GM12878 (cell line): ENCODE results near the gene IKZF5. TPM values are rescaled to one million over a fixed set of nuclear protein-coding genes. Genes with fewer than 3 reads are reported as not detected.
A peak's percentile ranks its signal among the peaks of the same experiment; 100 is the strongest.

Experiments used
- ATAC-seq: fragments of 200-7000 bp; cut with Tn5 transposase; 3 replicates; pipeline ENCODE4 v1.9.1; 2020; ENCODE audit warnings: mild to moderate bottlenecking, moderate library complexity
- BruUV-seq: library from RNA; stranded (reverse); fragments of 400-500 nt; replicated peaks from 2 replicates; lab custom pipeline; 2021; lab: Mats Ljungman, UMichigan
- CTCF ChIA-PET: fragments of 300-600 bp; sonication (Branson Sonifier 250); formaldehyde crosslinking; extraction: SDS; loops from one replicate; lab custom pipeline; 2021; ENCODE audit warnings: inconsistent platforms; lab: Yijun Ruan, JAX
- POLR2A ChIA-PET: fragments of 350-600 bp; formaldehyde crosslinking; extraction: SDS; loops from one replicate; lab custom pipeline; 2021; ENCODE audit warnings: inconsistent platforms; lab: Charles Lee
- RAD21 ChIA-PET: fragments of 300-600 bp; sonication (Branson Sonifier 250); formaldehyde crosslinking; loops from one replicate; lab custom pipeline; 2023; ENCODE audit warnings: antibody characterized with exemption; ENCODE audit not compliant: unreplicated experiment; lab: Charles Lee
- SMC1A ChIA-PET: fragments of 300-600 bp; sonication (Branson Sonifier 250); formaldehyde crosslinking; loops from one replicate; lab custom pipeline; 2023; ENCODE audit not compliant: unreplicated experiment, uncharacterized antibody; lab: Charles Lee
- DNase-seq: peaks from one replicate; pipeline ENCODE4 v3.0.0-alpha.2; 2011; ENCODE audit warnings: low read depth, low spot score
- FAIRE-seq: peaks from 3 replicates; lab custom pipeline; 2011; peaks lifted over from hg19 to GRCh38; lab: Jason Lieb, UNC
- H2AFZ ChIP-seq: 2 replicates; pipeline ENCODE4 v1.6.0; 2011; ENCODE audit warnings: low read depth, low read length, control low read depth; ENCODE audit not compliant: control insufficient read depth
- H3K27ac ChIP-seq: 2 replicates; pipeline ENCODE4 v1.5.1; 2011; ENCODE audit warnings: control low read depth; ENCODE audit not compliant: control insufficient read depth, insufficient read depth
- H3K27me3 ChIP-seq, 2 experiments: replicated peaks in 1 of 2; 2 replicates each; pipeline versions ENCODE4 v1.6.0 to v1.6.1; 2011; ENCODE audit warnings: low read length in 1 of 2; ENCODE audit not compliant: control insufficient read depth in 2 of 2, insufficient read depth in 2 of 2
- H3K36me3 ChIP-seq, 2 experiments: 2 replicates each; pipeline ENCODE4 v1.5.1; 2011; ENCODE audit warnings: low read length in 1 of 2; ENCODE audit not compliant: control insufficient read depth in 2 of 2, insufficient read depth in 2 of 2
- H3K4me1 ChIP-seq: 2 replicates; pipeline ENCODE4 v1.6.1; 2011; ENCODE audit warnings: mild to moderate bottlenecking, low read length, moderate library complexity, mixed read lengths; ENCODE audit not compliant: control insufficient read depth, insufficient read depth
- H3K4me2 ChIP-seq: 2 replicates; pipeline ENCODE4 v1.6.0; 2011; ENCODE audit warnings: control low read depth; ENCODE audit not compliant: control insufficient read depth, insufficient read depth
- H3K4me3 ChIP-seq: fragments of 200-600 bp; sonication (generic); 2 replicates; pipeline ENCODE4 v1.5.1; 2016
- H3K79me2 ChIP-seq: 2 replicates; pipeline ENCODE4 v1.6.0; 2011; ENCODE audit warnings: low read length; ENCODE audit not compliant: control insufficient read depth, insufficient read depth
- H3K9ac ChIP-seq: 2 replicates; pipeline ENCODE4 v1.8.0; 2011; ENCODE audit warnings: low read length, control low read depth, mixed read lengths; ENCODE audit not compliant: control insufficient read depth, insufficient read depth
- H3K9me3 ChIP-seq: replicated peaks from 3 replicates; pipeline ENCODE4 v1.5.1; 2011; ENCODE audit warnings: mild to moderate bottlenecking, low read length; ENCODE audit not compliant: control insufficient read depth, insufficient read depth
- H4K20me1 ChIP-seq: 2 replicates; pipeline ENCODE4 v1.6.0; 2011; ENCODE audit not compliant: control insufficient read depth, insufficient read depth
- BACH1 ChIP-seq: fragments of 450-650 bp; IDR thresholded peaks from 2 replicates; pipeline ENCODE4 v1.6.1; 2017; ENCODE audit warnings: mild to moderate bottlenecking, borderline replicate concordance
- CEBPB ChIP-seq, 2 experiments: fragments of 150-350 bp in 1 of 2; IDR thresholded peaks; 2 replicates each; pipeline ENCODE4 v1.6.1; 2012 to 2014; ENCODE audit warnings: low read depth in 2 of 2, low read length in 2 of 2, borderline replicate concordance in 1 of 2, inconsistent platforms in 1 of 2
- GABPA ChIP-seq: IDR thresholded peaks from 2 replicates; pipeline ENCODE4 v1.6.1; 2014; ENCODE audit warnings: antibody characterized with exemption, low read depth, mild to moderate bottlenecking, inconsistent platforms
- IRF3 ChIP-seq: fragments of 450-650 bp; IDR thresholded peaks from 2 replicates; pipeline ENCODE4 v1.6.1; 2014; ENCODE audit warnings: mild to moderate bottlenecking
- IRF4 ChIP-seq: IDR thresholded peaks from 2 replicates; pipeline ENCODE4 v1.6.1; 2011; ENCODE audit warnings: low read depth, low read length
- MEF2B ChIP-seq: fragments of 450-650 bp; IDR thresholded peaks from 2 replicates; pipeline ENCODE4 v1.6.1; 2018; ENCODE audit warnings: mild to moderate bottlenecking, moderate library complexity; ENCODE audit not compliant: partially characterized antibody, poor library complexity, severe bottlenecking
- NKRF ChIP-seq: fragments of 450-650 bp; conservative IDR thresholded peaks from 2 replicates; pipeline ENCODE4 v1.6.1; 2017; ENCODE audit warnings: mild to moderate bottlenecking, moderate library complexity
- POU2F2 ChIP-seq: IDR thresholded peaks from 3 replicates; pipeline ENCODE4 v1.6.1; 2011; ENCODE audit warnings: low read depth, mild to moderate bottlenecking, low read length, borderline replicate concordance
- RAD21 ChIP-seq: IDR thresholded peaks from 2 replicates; pipeline ENCODE4 v1.6.1; 2011; ENCODE audit warnings: mild to moderate bottlenecking, low read depth, low read length, moderate library complexity; ENCODE audit not compliant: insufficient read depth
- RELB ChIP-seq: fragments of 450-650 bp; IDR thresholded peaks from 2 replicates; pipeline ENCODE4 v1.6.1; 2017; ENCODE audit warnings: low read depth, mild to moderate bottlenecking, moderate library complexity
- SPI1 ChIP-seq: IDR thresholded peaks from 2 replicates; pipeline ENCODE4 v1.6.1; 2011; ENCODE audit warnings: low read depth, mild to moderate bottlenecking, low read length, moderate library complexity, borderline replicate concordance; ENCODE audit not compliant: insufficient read depth
- STAT1 ChIP-seq: fragments of 450-650 bp; conservative IDR thresholded peaks from 2 replicates; pipeline ENCODE4 v1.6.1; 2014; ENCODE audit warnings: antibody characterized with exemption, mild to moderate bottlenecking
- TARDBP ChIP-seq: IDR thresholded peaks from 2 replicates; pipeline ENCODE4 v1.6.1; 2016; ENCODE audit warnings: borderline replicate concordance
- ZNF687 ChIP-seq: fragments of 450-650 bp; IDR thresholded peaks from 2 replicates; pipeline ENCODE4 v1.6.1; 2017; ENCODE audit warnings: mild to moderate bottlenecking, moderate library complexity
- ZZZ3 ChIP-seq: IDR thresholded peaks from 2 replicates; pipeline ENCODE4 v1.6.1; 2011; ENCODE audit warnings: low read depth; ENCODE audit not compliant: control insufficient read depth, insufficient read length
- WGBS: methylation state at CpG from one replicate; pipeline ENCODE4 v1.1.6; 2016; ENCODE audit warnings: low lambda C conversion rate; ENCODE audit not compliant: insufficient replicate concordance, insufficient coverage; ENCODE audit errors: missing lambda C conversion rate; 5-methylcytosine and 5-hydroxymethylcytosine counted together
- in situ Hi-C: fragments of 300-500 bp; cut with MboI; formaldehyde crosslinking; loops from 9 replicates; pipeline ENCODE4 v1.14.3; 2018; ENCODE audit warnings: mixed read lengths
- intact Hi-C: fragments of 100-400 bp; cut with micrococcal nuclease; formaldehyde crosslinking; loops from one replicate; pipeline ENCODE4 v1.14.2; 2022; ENCODE audit not compliant: unreplicated experiment
- polyA plus RNA-seq, 11 experiments: library from polyadenylated mRNA; depleted of rRNA in 4 of 11; unstranded in 6 of 11; stranded (reverse) in 5 of 11; fragments of >200 nt; fragmentation: Nextera tagmentation in 4 of 11; fragmentation: Illumina TruSeq in 1 of 11; extraction: Ambion mirVana in 4 of 11; extraction: Trizol in 1 of 11; gene quantifications; 1 replicate in 1 of 11; 2 replicates in 10 of 11; pipeline versions ENCODE4 v1.2.1 to v1.2.3, GENCODE V29; 2011 to 2016; ENCODE audit warnings: inconsistent platforms in 2 of 11, missing spikeins in 2 of 11, low read depth in 1 of 11
- total RNA-seq, 4 experiments: library from RNA; depleted of rRNA in 3 of 4; stranded (reverse); fragments of >200 nt in 3 of 4; fragmentation: Illumina TruSeq in 1 of 4; extraction: Trizol in 1 of 4; gene quantifications; 2 replicates each; pipeline versions ENCODE4 v1.2.1 to v1.2.3, GENCODE V29; 2013 to 2021

Gene IKZF5
- total and polyA plus RNA-seq, 10 of the 15 experiments (the other 5 are each of a cell fraction or from before 2014, with no cell fraction given): 5.3 to 23.2 (median 11.8) TPM

GRCh38 chr10:122974023-122974422 lies 34.6 kb downstream of the IKZF5 start:
- ChIA-PET RAD21 (interaction anchor here (1.6 kb wide), 1 partner anchor 20 kb away, joined by 4 read pairs; the partner anchor contains the start of gene C10orf88), SMC1A (interaction anchor here (1.0 to 1.7 kb wide), 4 partner anchors 9 to 20 kb away, joined by 3 to 4 read pairs (median 3); partner anchors contain the start of gene C10orf88), CTCF (interaction anchor here (1.0 kb wide), 2 partner anchors 18 to 22 kb away, joined by 3 read pairs; no protein-coding TSS in a partner anchor), POLR2A (no interaction called here)
- no peaks in the 10 kb centered on the region; the same call in 2 of the 3 replicates for H3K9me3 ChIP-seq
- H3K4me1 ChIP-seq: peaks cover 2% of the 10 kb centered on the region
- in situ Hi-C loops (no loop called here), intact Hi-C loops (no loop called here)
- H3K4me3 ChIP-seq: no peak overlapping the region
- peak overlapping the region; percentile 34 for H2AFZ ChIP-seq
- no peaks in the 10 kb centered on the region; a peak in 1 of 4 replicates for H3K27me3 ChIP-seq
- no peak for FAIRE-seq
- no peak overlapping the region for H3K27ac ChIP-seq
- H4K20me1 ChIP-seq: no peaks in the 10 kb centered on the region
- H3K79me2 ChIP-seq: no peaks in the 10 kb centered on the region
- DNase-seq: no peak
- H3K36me3 ChIP-seq: no peaks in the 10 kb centered on the region
- peak; percentile 33; the same call in 1 of the 3 replicates for ATAC-seq
- 0 out of 2 replicates have a peak overlapping the region, but pooled peaks have one; percentile 3 for H3K4me2 ChIP-seq
- 71% methylated on average over 5 of the region's 5 CpGs for WGBS
- no peak overlapping the region for H3K9ac ChIP-seq
- BruUV-seq: no TSS peak
- TF ChIP-seq ZNF687: peak; percentile 51; the same call in 1 of the 2 replicates
- no peak for TF ChIP-seq NKRF
- TF ChIP-seq BACH1: no peak
- TF ChIP-seq STAT1: no peak
- peak; percentile 55; the same call in 1 of the 2 replicates for TF ChIP-seq RELB
- no peak for TF ChIP-seq GABPA
- no peak for TF ChIP-seq CEBPB (IDR thresholded peaks at IDR 0.05; ENCODE audit: borderline replicate concordance in 1 of 2, low read depth in 2 of 2, low read length in 2 of 2)
- TF ChIP-seq MEF2B: peak; percentile 24
- TF ChIP-seq SPI1: no peak
- no peak for TF ChIP-seq TARDBP
- TF ChIP-seq IRF4: no peak
- no peak for TF ChIP-seq POU2F2
- no peak for TF ChIP-seq RAD21
- TF ChIP-seq ZZZ3: no peak
- no peak for TF ChIP-seq IRF3
